ENCODE measurements around the gene ZNF296.
A peak's percentile ranks its signal among the peaks of the same experiment; 100 is the strongest.

The ZNF296 gene

DNA sequence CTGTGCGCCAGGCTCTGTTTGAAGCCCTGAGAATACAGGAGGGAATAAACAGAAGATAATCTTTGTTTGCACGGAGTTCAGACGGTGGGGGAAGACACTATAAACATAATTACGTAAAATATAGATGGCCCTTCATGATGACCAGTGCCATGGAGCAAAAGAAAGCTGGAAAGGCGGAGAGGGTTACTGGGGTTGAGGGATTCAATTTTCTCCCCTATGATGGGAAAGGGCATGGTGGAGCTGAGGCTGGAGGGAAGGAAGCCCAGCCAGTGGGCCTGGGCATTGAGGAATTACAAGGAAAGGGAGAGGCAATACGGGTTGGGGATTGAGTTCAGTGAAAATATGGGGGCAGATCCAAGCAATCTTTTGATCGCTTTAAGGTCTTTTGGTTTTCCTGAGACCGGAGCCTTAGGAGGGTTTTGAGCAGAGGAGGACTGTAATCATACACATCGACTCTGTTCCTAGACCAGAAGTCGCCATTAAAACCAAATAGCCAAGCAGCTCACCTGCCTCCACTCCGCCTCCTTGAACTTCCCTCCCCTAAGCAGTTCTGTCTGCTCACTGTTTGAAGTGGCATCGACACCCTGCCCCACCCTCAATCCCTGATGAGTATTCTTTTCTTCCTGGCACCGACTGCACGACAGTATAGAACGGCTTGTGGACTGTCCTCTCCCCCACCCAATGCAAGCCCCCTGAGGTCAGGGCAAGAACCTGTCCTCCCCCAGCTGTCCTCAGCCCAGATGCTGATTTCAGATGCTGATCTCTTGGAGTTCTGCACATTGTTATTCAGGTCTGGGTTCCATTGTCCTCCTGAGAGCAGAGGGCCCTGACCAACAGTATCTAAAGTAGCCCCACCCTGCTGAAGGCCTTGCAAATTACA lies 813 bp upstream of the ZNF296 start:
- peak overlapping the region in 1 of 2 donors; percentile 27 for H3K4me3 ChIP-seq (replicated peaks in 1 of 2; ENCODE audit: low read depth in 2 of 2, low read length in 2 of 2)
- no peak for DNase-seq (ENCODE audit: low read depth in 2 of 2)
- TF ChIP-seq, protein P1, sequence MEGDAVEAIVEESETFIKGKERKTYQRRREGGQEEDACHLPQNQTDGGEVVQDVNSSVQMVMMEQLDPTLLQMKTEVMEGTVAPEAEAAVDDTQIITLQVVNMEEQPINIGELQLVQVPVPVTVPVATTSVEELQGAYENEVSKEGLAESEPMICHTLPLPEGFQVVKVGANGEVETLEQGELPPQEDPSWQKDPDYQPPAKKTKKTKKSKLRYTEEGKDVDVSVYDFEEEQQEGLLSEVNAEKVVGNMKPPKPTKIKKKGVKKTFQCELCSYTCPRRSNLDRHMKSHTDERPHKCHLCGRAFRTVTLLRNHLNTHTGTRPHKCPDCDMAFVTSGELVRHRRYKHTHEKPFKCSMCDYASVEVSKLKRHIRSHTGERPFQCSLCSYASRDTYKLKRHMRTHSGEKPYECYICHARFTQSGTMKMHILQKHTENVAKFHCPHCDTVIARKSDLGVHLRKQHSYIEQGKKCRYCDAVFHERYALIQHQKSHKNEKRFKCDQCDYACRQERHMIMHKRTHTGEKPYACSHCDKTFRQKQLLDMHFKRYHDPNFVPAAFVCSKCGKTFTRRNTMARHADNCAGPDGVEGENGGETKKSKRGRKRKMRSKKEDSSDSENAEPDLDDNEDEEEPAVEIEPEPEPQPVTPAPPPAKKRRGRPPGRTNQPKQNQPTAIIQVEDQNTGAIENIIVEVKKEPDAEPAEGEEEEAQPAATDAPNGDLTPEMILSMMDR (IDR thresholded peaks at IDR 0.05; ENCODE audit: low read depth, low read length): no peak

DNA sequence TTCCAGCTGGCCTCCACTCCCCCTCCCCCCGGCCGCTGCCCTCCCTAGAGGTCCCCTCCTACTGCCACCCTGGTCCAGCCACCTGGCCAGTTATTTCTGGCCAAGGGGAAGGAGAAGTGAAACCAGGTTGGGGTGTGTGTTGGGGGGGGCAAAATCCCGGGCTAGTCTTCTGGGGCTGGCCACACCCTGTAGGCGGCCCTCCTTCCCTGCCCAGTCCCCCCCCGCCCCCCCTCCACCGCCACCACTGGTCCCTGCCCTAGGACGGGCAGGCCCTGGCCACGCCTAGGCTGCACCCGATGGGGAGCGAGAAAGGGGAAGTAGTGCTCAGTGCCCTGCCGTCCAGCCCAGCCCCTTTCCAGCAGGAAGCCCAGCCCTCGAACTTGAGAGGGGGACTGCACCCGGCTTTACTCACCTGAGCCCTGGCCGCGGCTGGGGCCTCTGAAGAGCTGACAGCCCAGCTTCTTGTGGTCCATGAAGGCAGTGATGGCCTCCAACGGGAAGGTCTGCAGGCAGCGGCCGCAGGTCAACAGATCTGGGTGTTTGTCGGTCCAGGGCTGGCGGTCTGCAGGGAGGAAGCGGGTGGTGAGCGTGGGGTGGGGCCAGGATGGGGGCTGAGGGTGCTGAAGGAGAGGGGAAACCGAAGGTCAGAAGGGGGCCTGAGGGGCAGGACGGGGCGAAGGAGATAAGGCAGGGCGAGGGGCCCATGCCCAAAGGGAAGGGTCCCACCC lies 813 bp downstream of the ZNF296 start:
- DNase-seq (ENCODE audit: low read depth in 2 of 2): peak; percentile 18 to 53
- H3K4me3 ChIP-seq (replicated peaks in 1 of 2; ENCODE audit: low read depth in 2 of 2, low read length in 2 of 2): peak overlapping the region; percentile 51 to 52

DNA sequence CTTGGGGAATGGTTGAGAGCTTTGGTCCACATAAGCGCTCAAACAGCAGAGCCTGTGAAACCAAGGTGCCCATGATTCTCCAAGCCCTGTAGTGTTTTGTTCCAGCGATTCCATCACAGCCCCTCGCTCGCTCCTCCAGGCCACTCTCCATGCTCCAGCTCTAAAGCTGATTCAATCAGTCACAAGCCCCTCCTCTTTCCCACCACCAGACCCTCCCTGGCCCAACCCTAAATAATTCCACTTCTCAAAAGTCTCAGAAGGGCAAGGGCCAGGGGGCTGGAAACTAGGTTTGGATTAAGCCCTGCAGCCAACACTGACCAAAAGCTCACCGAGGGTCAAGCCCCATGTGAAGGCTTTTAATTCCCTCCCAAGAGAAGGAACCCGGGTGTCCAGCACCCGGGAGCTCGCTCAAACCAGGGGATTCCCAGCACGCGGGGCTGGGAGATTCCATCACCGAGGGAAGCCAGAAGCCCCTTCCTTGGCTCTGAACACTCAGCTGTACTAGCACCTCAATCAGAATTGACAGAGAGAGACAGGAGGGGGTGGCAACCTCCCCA lies 1.5 kb downstream of the ZNF296 start:
- H3K4me3 ChIP-seq (replicated peaks in 1 of 2; ENCODE audit: low read depth in 2 of 2, low read length in 2 of 2): peak overlapping the region in 1 of 2 donors; percentile 15
- no peak for DNase-seq (ENCODE audit: low read depth in 2 of 2)
- TF ChIP-seq, protein P1 (IDR thresholded peaks at IDR 0.05; ENCODE audit: low read depth, low read length): no peak

More for the DNA sequence above, 813 bp downstream of the ZNF296 start:
- TF ChIP-seq, protein P1 (IDR thresholded peaks at IDR 0.05; ENCODE audit: low read depth, low read length): no peak

DNA sequence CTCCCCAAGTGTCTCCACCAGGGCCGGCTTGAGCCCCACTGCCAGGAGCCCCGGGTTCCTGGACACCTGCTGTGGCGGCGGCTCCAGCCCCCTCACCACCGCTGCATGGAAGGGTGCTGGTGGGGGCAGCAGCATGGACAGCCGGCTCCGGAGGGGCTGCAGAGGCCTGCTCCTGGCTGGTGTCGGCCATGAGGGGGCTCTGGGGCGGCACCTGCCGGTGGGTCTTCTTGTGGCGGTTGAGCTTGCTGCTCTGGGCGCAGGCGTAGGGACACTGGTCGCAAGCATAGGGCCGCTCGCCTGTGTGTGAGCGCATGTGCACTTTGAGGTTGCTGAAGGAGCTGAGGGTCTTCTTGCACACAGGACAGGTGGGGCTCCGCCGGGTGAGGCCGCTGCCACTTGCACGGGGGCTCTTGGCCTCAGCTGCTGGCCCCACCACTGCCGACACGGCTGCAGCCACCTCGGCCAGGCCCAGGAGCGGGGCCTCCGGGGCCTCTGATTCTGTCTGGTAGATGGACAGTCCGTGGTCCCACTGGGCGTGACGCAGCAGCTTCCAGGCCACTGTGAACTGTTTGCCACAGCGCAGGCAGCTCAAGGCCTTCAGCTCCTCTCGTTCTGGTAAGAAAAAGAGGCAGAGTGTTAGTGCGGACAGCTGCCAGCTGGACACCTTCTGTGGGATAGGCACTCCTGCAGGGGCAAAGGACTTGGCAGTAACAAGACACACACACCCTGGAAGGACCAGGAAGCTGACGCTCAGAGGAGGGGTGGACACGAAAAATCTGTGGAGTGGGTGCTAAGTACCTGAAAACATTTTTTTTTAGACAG lies 4.1 kb downstream of the ZNF296 start:
- no peak overlapping the region for H3K4me3 ChIP-seq (replicated peaks in 1 of 2; ENCODE audit: low read depth in 2 of 2, low read length in 2 of 2)
- TF ChIP-seq, protein P1 (IDR thresholded peaks at IDR 0.05; ENCODE audit: low read depth, low read length): no peak
- DNase-seq (ENCODE audit: low read depth in 2 of 2): no peak

DNA sequence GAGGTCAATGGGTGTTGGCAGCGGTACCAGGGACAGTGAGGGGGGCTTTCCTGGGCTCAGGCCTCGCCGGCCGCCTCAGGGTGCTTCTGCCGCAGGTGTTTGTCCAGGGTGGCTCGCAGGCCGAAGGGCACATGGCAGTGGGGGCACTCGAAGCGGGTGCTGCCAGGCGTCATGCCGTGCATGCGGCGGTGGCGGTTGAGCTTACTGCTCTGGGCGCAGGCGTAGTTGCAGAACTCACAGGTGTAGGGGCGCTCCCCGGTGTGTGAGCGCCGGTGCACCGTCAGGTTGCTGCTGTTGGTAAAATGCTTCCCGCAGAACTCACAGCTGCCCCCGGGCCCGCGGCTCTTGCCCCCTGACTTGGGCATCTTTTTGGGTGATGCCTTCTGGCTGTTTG lies 4.7 kb downstream of the ZNF296 start:
- no peak for DNase-seq (ENCODE audit: low read depth in 2 of 2)
- H3K4me3 ChIP-seq (replicated peaks in 1 of 2; ENCODE audit: low read depth in 2 of 2, low read length in 2 of 2): no peak overlapping the region
- TF ChIP-seq, protein P1 (IDR thresholded peaks at IDR 0.05; ENCODE audit: low read depth, low read length): no peak

DNA sequence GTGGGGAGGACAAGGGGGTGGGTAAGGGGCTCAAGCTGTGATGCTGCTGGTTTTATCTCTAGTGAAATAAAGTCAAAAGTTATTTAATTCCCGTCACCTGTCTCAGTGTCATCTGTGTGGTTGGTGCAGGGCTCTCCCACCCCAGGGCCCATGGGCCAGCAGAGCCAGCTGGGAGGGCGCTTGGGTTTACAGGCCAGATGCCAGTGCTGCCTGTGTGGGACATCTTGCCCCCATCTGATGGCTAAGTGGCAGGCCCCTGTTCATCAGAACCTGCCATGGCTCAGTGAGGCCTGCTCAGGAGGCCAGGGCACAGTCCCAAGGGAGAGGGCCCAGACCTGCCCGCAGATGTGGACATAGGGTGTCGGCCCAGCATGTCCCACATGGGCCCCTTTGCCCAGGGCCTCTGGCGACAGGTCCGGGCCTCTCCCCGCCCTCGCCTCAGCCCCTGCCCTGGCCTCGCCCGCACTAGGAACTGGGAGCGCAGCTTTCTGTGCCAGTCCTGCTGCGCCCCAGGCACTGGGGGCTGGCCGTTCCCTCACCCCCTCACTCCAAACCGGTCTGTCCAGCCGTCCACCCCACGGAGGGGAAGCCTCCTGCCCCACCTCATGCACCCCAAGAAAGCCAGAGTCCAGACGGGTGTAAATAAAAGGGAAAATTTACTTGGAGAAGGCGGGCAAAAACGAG lies 5.3 kb downstream of the ZNF296 start:
- H3K4me3 ChIP-seq (replicated peaks in 1 of 2; ENCODE audit: low read depth in 2 of 2, low read length in 2 of 2): no peak overlapping the region
- TF ChIP-seq, protein P1 (IDR thresholded peaks at IDR 0.05; ENCODE audit: low read depth, low read length): no peak
- DNase-seq (ENCODE audit: low read depth in 2 of 2): no peak

Data from cardiac fibroblast (primary cell).